ENCODE measurements around the gene HSPB1. TPM values are rescaled to one million over a fixed set of nuclear protein-coding genes. Genes with fewer than 3 reads are reported as not detected.

Gene HSPB1
- total RNA-seq, 2 experiments from 2014 or later, result 204 to 349 TPM

DNA sequence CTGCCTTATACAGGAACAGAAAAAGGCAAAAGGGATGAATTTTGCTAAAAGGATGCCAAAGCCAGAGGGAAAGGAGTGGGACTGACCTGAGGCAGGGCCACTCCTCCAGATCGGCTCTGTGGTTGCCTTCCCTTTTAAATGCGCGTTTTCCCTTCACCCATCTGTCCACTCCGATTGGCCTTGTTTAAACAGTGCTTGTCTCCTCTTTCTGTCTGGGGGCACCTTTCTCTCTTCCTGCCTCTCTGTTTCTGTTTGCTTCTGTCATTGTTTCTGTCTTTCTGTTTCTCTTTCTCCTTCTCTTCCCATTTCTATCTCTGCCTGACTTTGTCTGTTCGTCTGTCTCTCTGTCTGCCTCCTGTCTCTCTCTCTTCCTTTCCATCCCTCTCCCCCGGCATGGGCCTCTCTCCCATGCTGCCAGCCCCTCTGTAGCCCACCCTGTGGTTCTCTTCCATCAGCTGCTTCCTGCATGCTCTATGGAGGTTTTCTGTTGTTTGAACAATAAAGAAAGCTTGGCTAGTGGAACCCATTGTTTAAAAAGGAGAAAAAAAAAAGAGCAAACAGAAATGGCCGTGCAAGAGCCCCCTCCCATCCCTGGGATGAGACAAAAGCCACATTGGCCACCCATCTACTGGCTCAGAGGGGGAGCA is 29.5 kb upstream of the HSPB1 start:
- H3K9me3 ChIP-seq (ENCODE audit: low read length), result no peaks in the 10 kb centered on the region
- no TSS peak for BruUV-seq (replicated peaks)
- no peak overlapping the region for H2AFZ ChIP-seq (ENCODE audit: low read length)
- ChIA-PET POLR2A (no interaction called here), CTCF (ENCODE audit: unreplicated experiment) (no interaction called here)
- no peaks in the 10 kb centered on the region for H4K20me1 ChIP-seq (ENCODE audit: insufficient read depth, low read length)
- TF ChIP-seq CTCF (conservative IDR thresholded peaks at IDR 0.05; ENCODE audit: low read length) (no peak), EZH2phosphoT487 (IDR thresholded peaks at IDR 0.05; ENCODE audit: borderline replicate concordance, low read depth, low read length) (no peak)
- no peaks in the 10 kb centered on the region for H3K79me2 ChIP-seq (ENCODE audit: insufficient read depth, low read depth, low read length)
- no peak overlapping the region for H3K4me3 ChIP-seq (ENCODE audit: low read depth, low read length, poor library complexity, severe bottlenecking)
- no peaks in the 10 kb centered on the region for H3K36me3 ChIP-seq (ENCODE audit: insufficient read depth, low read length)
- no peaks in the 10 kb centered on the region for H3K9me2 ChIP-seq (ENCODE audit: insufficient read depth, low read length)
- intact Hi-C loops (cut with micrococcal nuclease; ENCODE audit: unreplicated experiment), result no loop called here
- H3K4me1 ChIP-seq (ENCODE audit: insufficient read depth, low read length, poor library complexity, severe bottlenecking), result no peaks in the 10 kb centered on the region
- no peak overlapping the region for H3K27ac ChIP-seq (ENCODE audit: low read depth, low read length, poor library complexity, severe bottlenecking)
- H3K4me2 ChIP-seq (ENCODE audit: low read length), result no peak overlapping the region
- no peak for DNase-seq (ENCODE audit: low spot score)

DNA sequence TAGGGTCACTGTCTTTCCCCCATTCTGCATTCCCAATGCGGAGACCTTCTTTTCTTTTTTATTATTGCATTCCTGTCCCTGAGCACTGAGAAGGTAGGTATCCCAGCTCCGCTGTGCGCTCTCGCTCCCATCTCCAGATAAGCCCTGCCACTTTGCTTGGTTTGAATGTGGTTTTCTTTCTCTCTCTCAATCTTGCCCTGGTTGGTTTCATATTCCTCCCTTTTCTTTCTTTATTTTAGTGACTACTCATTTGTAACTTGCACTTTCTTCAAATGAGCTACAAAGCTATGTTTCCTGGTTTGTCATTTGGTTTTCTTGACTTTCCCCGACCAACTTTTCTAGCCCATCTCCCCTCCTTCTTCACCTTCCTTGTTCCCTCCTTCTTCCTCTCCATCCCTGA is 29.0 kb upstream of the HSPB1 start:
- CTCF ChIA-PET (ENCODE audit: unreplicated experiment), result no interaction called here
- H3K27ac ChIP-seq (ENCODE audit: low read depth, low read length, poor library complexity, severe bottlenecking), result no peak overlapping the region

More for the DNA sequence above, 29.0 kb upstream of the HSPB1 start:
- no TSS peak for BruUV-seq (replicated peaks)
- POLR2A ChIA-PET, result no interaction called here
- H3K79me2 ChIP-seq (ENCODE audit: insufficient read depth, low read depth, low read length), result no peaks in the 10 kb centered on the region
- no peaks in the 10 kb centered on the region for H3K9me2 ChIP-seq (ENCODE audit: insufficient read depth, low read length)
- H3K9me3 ChIP-seq (ENCODE audit: low read length), result no peaks in the 10 kb centered on the region
- no peak for DNase-seq (ENCODE audit: low spot score)
- H2AFZ ChIP-seq (ENCODE audit: low read length), result no peak overlapping the region
- no peak for TF ChIP-seq CTCF (conservative IDR thresholded peaks at IDR 0.05; ENCODE audit: low read length)
- TF ChIP-seq EZH2phosphoT487 (IDR thresholded peaks at IDR 0.05; ENCODE audit: borderline replicate concordance, low read depth, low read length), result no peak
- no peaks in the 10 kb centered on the region for H3K36me3 ChIP-seq (ENCODE audit: insufficient read depth, low read length)
- intact Hi-C loops (cut with micrococcal nuclease; ENCODE audit: unreplicated experiment), result no loop called here
- no peak overlapping the region for H3K4me2 ChIP-seq (ENCODE audit: low read length)
- H3K4me3 ChIP-seq (ENCODE audit: low read depth, low read length, poor library complexity, severe bottlenecking), result no peak overlapping the region
- H3K4me1 ChIP-seq (ENCODE audit: insufficient read depth, low read length, poor library complexity, severe bottlenecking), result no peaks in the 10 kb centered on the region
- H4K20me1 ChIP-seq (ENCODE audit: insufficient read depth, low read length), result no peaks in the 10 kb centered on the region

Data from OCI-LY7 (cell line).